SK-N-SH (cell line): ENCODE measurements around the gene PHF1.

Source experiments
- CTCF ChIP-seq: fragments of 200-600 bp; sonication (generic); IDR thresholded peaks from 2 replicates; pipeline ENCODE4 v1.6.1; 2017; ENCODE audit warnings: antibody characterized with exemption, mild to moderate bottlenecking, moderate library complexity
- JUND ChIP-seq: IDR thresholded peaks from 2 replicates; pipeline ENCODE4 v1.4.0; 2012
- MEF2A ChIP-seq: IDR thresholded peaks from 2 replicates; pipeline ENCODE4 v1.4.0; 2012; ENCODE audit warnings: low read depth, borderline replicate concordance
- NRF1 ChIP-seq: IDR thresholded peaks from 2 replicates; pipeline ENCODE4 v1.6.1; 2012; ENCODE audit warnings: low read depth, mild to moderate bottlenecking, low read length
- SIN3A ChIP-seq: IDR thresholded peaks from 2 replicates; pipeline ENCODE4 v1.6.1; 2012; ENCODE audit warnings: low read depth, mild to moderate bottlenecking, low read length, moderate library complexity, borderline replicate concordance
- TCF12 ChIP-seq: IDR thresholded peaks from 2 replicates; pipeline ENCODE4 v1.4.0; 2012
- YY1 ChIP-seq: IDR thresholded peaks from 2 replicates; pipeline ENCODE4 v1.4.0; 2012; ENCODE audit warnings: low read depth, mild to moderate bottlenecking
- ZBTB33 ChIP-seq: IDR thresholded peaks from 2 replicates; pipeline ENCODE4 v1.4.0; 2012; ENCODE audit warnings: low read depth, borderline replicate concordance

GRCh38 chr6:33367009-33367714 lies 43.7 kb upstream of the PHF1 start:
- TF ChIP-seq ZBTB33 (no peak), NRF1 (no peak), CTCF (no peak), TCF12 (no peak), JUND (no peak), MEF2A (no peak), YY1 (no peak), SIN3A (no peak)
